Astrocyte of the hippocampus (primary cell): ENCODE results near the gene PROSER3.
"Not testable (repeated sequence)": the region's sequence is repeated elsewhere in the genome, so short reads cannot be mapped to it uniquely, and the experiment has no call there.

Experiments used
- DNase-seq: peaks from one replicate; pipeline ENCODE4 v3.0.0; 2011; ENCODE audit warnings: low read depth, low spot score

Gene PROSER3

DNA sequence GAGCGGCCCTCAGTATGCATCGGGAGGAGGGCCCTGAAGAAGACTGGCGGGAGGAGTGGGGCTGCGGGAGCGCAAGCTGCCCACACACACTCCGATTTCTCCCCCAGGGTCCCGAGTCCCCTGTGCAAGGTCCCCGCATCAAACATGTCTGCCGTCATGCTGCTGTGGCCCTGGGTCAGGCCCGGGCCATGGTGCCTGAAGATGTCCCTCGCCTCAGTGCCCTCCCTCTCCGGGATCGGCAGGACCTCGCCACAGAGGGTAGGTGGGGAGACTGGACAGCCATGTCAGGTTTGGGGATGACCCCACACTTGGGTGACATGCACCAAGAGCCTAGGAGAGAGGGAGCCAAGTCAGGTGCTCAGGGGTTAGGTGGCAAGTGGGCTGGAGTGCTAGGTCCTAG is 35.5 kb upstream of the PROSER3 start:
- no peak for DNase-seq

DNA sequence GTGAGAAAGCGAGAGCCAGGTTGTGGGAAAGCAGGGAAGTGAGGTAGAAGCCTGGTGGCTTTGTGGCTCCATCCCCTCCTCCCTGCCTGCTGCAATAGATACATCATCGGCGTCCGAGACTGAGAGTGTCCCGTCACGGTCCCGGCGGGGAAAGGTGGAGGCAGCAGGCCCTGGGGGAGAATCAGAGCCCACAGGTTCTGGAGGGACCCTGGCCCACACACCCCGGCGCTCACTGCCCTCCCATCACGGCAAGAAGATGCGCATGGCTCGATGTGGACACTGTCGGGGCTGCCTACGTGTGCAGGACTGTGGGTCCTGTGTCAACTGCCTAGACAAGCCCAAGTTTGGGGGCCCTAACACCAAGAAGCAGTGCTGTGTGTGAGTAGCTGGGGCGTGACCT is 35.1 kb upstream of the PROSER3 start:
- DNase-seq = no peak

DNA sequence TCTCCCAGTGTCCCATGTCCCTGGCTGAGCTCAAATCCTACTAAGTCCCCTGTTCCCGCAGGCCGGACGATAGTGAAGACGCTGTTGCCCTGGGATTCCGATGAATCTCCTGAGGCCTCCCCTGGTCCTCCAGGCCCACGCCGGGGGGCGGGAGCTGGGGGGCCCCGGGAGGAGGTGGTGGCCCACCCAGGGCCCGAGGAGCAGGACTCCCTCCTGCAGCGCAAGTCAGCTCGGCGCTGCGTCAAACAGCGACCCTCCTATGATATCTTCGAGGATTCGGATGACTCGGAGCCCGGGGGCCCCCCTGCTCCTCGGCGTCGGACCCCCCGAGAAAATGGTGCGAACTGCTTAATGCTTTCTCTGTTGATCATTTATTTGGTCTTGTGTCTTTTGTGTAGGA is 34.3 kb upstream of the PROSER3 start:
- DNase-seq = no peak

DNA sequence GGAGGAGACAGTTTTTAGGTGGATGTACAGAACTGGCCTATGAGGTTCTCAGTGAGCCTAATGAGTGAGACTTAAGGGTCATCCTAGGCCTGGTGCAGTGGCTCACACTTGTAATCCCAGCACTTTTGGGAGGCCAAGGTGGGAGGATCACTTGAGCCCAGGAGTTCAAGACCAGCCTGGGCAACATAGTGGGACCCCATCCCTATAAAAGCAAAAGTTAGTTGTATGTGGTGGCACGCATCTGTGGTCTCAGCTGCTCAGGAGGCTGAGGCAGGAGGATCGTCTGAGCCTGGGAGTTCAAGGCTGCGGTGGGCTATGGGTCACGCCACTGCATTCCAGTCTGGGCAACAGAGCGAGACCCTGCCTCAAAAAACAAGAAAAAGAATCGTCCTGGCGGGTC is 33.8 kb upstream of the PROSER3 start:
- not testable (repeated sequence) for DNase-seq

DNA sequence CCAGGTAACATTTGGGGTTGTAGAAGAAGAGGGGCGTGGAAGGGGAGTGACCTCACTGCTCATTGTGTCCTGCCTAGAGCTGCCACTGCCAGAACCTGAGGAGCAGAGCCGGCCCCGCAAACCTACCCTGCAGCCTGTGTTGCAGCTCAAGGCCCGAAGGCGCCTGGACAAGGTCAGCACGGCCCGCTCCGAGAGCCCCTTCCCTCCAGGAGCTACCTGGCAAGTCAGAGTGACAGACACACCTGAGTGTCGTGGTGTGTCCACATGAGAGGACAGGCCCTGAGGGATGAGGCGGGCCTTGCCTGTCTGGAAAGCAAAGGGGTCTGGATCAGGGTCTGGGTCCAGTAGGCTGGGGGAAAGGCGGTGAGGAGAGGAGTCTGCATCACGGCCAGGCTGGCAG is 33.4 kb upstream of the PROSER3 start:
- DNase-seq = no peak

DNA sequence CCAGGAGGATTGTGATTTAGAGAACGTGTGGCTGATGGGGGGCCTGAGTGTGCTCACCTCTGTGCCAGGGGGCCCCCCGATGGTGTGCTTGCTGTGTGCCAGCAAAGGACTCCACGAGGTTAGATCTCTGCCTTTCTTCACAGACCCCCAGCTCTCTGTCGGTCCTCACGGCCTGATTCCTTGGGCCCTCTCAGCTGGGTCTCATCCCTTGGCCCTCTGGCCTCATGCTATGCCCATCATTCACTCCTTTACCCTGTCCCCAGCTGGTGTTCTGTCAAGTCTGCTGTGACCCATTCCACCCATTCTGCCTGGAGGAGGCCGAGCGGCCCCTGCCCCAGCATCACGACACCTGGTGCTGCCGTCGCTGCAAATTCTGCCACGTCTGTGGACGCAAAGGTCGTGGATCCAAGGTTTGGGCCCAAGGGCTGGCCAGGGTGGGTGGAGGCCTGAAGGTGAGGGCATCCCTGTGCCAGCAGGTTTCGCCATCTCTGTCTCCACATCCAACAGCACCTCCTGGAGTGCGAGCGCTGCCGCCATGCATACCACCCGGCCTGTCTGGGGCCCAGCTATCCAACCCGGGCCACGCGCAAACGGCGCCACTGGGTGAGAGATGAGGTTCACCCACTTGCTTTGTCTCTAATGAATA is 32.6 kb upstream of the PROSER3 start:
- no peak for DNase-seq

DNA sequence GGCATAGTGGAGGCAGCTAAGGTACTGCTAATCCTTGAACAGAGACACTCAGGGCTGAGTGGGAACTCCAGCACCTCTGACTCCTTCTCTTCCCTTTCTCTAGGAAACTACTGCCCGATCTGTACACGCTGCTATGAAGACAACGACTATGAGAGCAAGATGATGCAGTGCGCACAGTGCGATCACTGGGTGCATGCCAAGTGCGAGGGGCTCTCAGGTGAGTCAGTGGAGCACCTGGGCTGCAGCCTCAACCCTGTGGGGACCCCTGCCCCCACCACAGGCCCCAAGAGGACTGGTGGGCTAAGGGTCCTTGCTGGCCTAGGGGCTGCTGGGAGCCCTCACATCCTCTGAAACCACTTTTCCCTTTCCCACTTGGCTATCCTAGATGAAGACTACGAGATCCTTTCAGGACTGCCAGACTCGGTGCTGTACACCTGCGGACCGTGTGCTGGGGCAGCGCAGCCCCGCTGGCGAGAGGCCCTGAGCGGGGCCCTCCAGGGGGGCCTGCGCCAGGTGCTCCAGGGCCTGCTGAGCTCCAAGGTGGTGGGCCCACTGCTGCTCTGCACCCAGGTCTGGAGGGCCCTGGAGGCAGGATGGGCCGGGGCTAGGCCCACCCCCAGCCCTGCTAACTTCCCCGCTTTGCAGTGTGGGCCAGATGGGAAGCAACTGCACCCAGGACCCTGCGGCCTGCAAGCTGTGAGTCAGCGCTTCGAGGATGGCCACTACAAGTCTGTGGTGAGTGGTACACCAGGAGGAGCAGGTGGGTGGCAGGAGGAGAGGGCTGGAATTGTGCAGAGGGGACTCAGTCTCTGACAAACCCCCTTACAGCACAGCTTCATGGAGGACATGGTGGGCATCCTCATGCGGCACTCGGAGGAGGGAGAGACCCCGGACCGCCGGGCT is 30.7 kb upstream of the PROSER3 start:
- no peak for DNase-seq

DNA sequence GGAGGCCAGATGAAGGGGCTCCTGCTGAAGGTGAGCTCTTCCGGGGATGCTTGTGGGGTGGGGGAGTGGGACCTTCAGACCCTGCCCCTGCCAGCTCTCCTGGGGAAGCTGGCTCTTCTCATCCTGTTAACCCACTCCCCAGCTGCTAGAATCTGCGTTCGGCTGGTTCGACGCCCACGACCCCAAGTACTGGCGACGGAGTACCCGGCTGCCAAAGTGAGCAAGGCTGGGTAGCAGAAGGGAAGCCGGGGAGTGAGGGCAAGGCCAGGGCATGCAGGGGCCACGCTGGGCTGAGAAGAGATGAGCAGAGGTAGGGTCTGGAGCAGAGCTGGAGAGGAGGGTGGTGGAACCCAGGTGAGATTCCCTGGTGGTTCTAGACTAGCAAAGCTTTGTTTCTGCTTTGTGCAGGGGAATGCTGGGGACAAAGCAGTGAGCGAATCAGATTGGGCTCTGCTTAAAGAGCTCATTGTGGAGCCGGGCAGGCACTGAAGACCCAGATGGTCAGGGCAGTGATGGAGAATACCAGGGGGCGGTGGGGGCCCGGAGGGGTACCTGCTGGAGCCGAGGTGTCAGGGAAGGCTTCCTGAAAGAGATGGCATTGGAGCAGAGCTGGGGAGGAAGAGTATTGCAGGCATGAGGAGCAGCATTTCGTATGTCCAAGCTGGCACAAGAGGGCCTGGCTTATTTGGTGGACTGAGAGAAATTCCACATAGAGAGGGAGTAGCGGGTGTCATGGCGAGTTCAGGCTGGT is 29.8 kb upstream of the PROSER3 start:
- no peak for DNase-seq

DNA sequence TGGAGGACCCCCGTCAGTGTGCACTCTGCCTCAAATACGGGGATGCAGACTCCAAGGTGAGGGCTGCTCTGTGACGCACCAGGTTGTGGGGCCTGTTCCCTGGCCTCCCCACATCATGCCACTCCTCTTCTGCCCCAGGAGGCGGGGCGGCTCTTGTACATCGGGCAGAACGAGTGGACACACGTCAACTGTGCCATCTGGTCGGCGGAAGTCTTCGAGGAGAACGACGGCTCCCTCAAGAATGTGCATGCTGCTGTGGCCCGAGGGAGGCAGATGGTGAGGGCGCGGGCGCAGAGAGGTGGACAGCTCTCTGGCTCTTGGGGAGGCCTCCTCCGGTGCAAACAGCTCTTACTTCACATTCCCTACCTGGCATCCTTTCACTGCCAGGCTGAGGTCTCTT is 29.0 kb upstream of the PROSER3 start:
- no peak for DNase-seq

DNA sequence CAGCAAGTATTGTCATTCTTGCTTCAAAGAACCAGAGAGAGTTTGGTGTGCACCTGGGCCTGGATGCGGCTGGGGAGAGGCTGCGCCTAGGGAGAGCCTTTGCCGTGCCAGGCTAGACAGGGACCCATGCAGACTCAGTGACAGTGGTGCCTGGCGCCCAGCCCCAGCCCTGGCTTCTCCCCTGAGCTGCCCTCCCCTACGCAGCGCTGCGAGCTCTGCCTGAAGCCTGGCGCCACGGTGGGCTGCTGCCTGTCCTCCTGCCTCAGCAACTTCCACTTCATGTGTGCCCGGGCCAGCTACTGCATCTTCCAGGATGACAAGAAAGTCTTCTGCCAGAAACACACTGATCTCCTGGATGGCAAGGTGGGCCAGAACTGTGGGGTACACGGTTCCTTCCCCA is 28.2 kb upstream of the PROSER3 start:
- no peak for DNase-seq

DNA sequence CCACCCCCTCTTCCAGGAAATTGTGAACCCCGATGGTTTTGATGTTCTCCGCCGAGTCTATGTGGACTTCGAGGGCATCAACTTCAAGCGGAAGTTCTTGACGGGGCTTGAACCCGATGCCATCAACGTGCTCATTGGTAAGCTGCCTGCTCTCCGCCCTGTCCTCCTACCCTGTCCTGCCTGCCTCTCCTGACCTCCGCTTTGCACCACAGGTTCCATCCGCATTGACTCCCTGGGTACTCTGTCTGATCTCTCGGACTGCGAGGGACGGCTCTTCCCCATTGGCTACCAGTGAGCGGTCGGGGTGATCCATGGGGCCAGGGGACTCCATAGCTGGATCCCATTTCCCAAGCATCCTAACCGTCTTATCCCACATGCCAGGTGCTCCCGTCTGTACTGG is 27.6 kb upstream of the PROSER3 start:
- DNase-seq = no peak

DNA sequence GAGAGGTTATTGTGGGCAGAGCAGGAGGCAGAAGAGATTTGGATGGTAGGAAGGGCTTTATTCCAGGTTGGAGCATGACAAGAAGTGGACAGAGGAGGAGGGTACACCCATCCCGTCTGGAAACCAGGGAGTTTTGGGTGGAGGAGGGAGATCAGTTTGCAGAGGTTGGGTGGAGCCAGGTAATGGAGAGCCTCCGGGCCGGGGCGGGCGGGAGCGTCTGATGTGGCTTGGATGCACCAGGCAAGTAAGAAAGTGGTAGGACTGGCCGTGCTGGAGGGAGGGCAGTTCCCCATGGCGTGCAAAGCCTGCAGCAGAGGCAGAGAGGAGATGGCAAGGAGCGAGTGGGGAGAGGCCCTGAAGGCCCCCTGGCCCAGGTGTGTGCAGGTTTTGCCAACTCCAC is 26.6 kb upstream of the PROSER3 start:
- DNase-seq = no peak

DNA sequence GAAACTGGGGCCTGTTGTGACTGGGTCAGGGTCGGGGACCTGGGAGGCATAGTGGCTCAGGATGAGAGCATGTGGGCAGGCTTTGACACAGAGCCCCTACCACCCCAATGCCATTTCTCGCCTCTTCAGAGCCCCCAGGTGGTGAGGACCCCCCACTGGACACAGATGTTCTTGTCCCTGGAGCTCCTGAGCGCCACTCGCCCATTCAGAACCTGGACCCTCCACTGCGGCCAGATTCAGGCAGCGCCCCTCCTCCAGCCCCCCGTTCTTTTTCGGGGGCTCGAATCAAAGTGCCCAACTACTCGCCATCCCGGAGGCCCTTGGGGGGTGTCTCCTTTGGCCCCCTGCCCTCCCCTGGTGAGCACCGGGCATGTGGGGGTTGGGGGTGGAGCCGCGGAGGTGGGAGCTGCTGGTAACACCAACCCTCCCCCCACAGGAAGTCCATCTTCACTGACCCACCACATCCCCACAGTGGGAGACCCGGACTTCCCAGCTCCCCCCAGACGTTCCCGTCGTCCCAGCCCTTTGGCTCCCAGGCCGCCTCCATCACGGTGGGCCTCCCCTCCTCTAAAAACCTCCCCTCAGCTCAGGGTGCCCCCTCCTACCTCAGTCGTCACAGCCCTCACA is 26.1 kb upstream of the PROSER3 start:
- no peak for DNase-seq

DNA sequence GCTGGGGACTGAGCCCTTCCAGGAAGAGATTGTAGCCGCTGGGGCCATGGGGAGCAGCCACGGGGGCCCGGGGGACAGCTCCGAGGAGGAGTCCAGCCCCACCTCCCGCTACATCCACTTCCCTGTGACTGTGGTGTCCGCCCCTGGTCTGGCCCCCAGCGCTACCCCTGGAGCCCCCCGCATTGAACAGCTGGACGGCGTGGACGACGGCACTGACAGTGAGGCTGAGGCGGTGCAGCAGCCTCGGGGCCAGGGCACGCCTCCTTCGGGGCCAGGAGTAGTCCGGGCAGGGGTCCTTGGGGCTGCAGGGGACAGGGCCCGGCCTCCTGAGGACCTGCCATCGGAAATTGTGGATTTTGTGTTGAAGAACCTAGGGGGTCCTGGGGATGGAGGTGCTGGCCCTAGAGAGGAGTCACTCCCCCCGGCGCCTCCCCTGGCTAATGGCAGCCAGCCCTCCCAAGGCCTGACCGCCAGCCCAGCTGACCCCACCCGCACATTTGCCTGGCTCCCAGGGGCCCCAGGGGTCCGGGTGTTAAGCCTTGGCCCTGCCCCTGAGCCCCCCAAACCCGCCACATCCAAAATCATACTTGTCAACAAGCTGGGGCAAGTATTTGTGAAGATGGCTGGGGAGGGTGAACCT is 25.3 kb upstream of the PROSER3 start:
- DNase-seq = no peak

DNA sequence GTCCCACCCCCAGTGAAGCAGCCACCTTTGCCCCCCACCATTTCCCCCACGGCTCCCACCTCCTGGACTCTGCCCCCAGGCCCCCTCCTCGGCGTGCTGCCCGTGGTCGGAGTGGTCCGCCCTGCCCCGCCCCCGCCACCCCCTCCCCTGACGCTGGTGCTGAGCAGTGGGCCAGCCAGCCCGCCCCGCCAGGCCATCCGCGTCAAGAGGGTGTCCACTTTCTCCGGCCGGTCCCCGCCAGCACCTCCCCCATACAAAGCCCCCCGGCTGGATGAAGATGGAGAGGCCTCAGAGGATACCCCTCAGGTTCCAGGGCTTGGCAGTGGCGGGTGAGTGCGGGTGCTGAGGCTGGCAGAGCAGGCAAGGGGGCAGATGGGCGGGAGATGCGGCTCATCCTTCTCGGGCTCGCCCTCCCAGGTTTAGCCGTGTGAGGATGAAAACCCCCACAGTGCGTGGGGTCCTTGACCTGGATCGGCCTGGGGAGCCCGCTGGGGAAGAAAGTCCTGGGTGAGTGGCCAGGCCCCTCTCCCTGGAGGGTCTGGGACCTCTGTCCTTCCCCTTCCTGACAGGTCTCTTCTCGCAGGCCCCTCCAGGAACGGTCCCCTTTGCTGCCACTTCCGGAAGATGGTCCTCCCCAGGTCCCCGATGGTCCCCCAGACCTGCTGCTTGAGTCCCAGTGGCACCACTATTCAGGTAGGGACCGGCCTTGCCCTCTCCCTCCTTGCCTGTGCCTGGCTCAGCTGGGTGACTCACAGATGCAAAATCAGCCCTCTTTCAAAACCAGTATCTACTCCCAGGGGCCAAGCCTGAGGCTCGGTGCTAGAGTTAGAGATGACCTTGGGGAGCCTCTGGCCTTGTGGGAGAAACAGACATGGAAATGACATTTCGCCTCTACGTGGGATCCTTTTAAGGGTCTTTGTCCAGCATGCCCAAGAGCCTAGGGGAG is 24.5 kb upstream of the PROSER3 start:
- DNase-seq = no peak

DNA sequence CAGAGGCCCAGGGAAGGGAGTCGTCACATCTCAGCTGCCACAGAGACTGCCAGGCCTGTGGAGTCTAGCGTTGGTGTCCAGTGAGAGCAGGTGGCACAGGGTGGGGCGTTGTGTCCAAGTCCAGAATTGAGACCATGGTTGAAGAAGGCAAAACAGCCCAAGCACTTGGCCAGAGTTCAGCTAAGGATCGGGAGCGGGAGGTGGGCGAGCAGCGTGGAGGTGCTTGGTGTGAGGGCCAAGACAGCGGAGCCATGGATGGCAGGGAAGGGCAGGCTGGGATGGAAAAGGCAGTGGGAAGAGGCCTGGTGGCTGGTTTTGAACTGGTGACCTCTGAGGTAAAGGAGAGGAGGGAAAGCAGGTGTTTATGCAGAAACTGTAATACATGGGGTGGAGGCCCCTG is 23.7 kb upstream of the PROSER3 start:
- DNase-seq = no peak

DNA sequence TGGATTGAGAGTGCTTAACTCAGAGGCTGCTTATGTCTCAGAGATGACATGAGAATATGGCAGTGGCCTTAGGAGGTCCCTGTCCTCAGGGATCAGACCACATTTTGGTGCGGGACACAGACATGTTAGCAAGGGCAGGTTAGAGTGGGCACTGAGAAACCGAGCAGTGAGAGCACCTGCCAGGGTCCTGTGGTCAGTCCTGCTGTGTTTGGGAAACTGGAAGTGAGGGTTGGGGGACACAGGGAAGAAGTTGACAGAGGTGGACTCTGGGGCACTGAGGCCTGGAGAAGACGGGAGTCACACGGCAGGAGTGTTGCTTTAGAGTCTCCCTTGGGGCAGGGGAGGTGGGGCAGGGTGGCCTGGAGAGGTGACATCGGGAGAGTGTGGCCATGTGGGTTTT is 23.1 kb upstream of the PROSER3 start:
- no peak for DNase-seq

DNA sequence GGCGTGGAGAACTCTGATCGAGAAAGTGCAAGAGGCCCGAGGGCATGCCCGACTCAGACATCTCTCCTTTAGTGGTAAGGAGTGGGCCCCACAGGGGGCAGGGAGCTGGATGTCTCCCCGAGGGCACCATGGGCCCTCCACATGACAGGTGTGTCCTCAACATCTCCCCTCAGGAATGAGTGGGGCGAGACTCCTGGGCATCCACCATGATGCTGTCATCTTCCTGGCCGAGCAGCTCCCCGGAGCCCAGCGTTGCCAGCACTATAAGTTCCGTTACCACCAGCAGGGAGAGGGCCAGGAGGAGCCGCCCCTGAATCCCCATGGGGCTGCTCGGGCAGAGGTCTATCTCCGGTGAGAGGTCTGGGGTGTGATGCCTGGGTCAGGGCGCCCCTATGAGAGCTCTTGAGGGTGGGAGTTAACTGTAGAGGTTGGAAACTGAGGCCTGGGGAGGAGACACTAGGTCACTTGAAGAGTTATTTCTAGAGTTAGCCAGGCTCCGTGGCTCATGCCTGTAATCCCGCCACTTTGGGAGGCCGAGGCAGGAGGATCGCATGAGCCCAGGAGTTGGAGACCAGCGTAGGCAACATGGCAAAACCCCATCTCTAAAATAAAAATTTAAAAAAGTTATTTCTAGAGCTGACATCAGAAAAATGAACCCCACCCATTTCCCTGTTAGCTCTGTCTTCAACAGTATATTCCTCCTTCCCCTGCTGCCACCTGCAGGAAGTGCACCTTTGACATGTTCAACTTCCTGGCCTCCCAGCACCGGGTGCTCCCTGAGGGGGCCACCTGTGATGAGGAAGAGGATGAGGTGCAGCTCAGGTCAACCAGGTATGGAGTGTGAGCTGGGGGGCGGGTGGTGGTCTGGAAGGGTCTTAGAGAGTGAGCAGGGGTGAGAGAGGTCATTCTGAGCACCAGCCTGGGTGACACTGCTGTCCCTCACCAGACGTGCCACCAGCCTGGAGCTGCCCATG is 20.8 kb upstream of the PROSER3 start:
- DNase-seq = no peak
